ENCODE results near the gene PAQR5.
"Not testable (repeated sequence)": the region's sequence is repeated elsewhere in the genome, so short reads cannot be mapped to it uniquely, and the experiment has no call there.

The PAQR5 gene

GRCh38 chr15:69317392-69317841, 18.7 kb downstream of the PAQR5 start:
- no peak for DNase-seq

GRCh38 chr15:69318033-69318432, 19.3 kb downstream of the PAQR5 start:
- no peak for DNase-seq

GRCh38 chr15:69319384-69320375, 21.0 kb downstream of the PAQR5 start:
- DNase-seq, result no peak

GRCh38 chr15:69320977-69321554, 22.4 kb downstream of the PAQR5 start:
- DNase-seq, result no peak

GRCh38 chr15:69323893-69324430, 25.2 kb downstream of the PAQR5 start:
- DNase-seq, result no peak

- no peak for DNase-seq
Observed at GRCh38 chr15:69324565-69324964, 25.9 kb downstream of the PAQR5 start.

- DNase-seq, result no peak
Observed at GRCh38 chr15:69325456-69325971, 26.8 kb downstream of the PAQR5 start.

- DNase-seq, result no peak
Observed at GRCh38 chr15:69328080-69328479, 29.4 kb downstream of the PAQR5 start.

GRCh38 chr15:69328739-69329138, 30.0 kb downstream of the PAQR5 start:
- DNase-seq, result no peak

- DNase-seq, result no peak
Observed at GRCh38 chr15:69337138-69337537, 38.4 kb downstream of the PAQR5 start.

- no peak for DNase-seq
Observed at GRCh38 chr15:69338535-69339213, 40.0 kb downstream of the PAQR5 start.

GRCh38 chr15:69339214-69339543, 40.5 kb downstream of the PAQR5 start:
- DNase-seq, result not testable (repeated sequence)

- no peak for DNase-seq
Observed at GRCh38 chr15:69340243-69340900, 41.7 kb downstream of the PAQR5 start.

GRCh38 chr15:69341356-69341755, 42.6 kb downstream of the PAQR5 start:
- no peak for DNase-seq

- DNase-seq, result no peak
Observed at GRCh38 chr15:69342460-69343076, 43.9 kb downstream of the PAQR5 start.

GRCh38 chr15:69343133-69343532, 44.4 kb downstream of the PAQR5 start:
- DNase-seq, result no peak

GRCh38 chr15:69344238-69344637, 45.5 kb downstream of the PAQR5 start:
- DNase-seq, result no peak

GRCh38 chr15:69346112-69346511, 47.4 kb downstream of the PAQR5 start:
- DNase-seq, result no peak

- DNase-seq, result no peak
Observed at GRCh38 chr15:69351333-69351732, 52.6 kb downstream of the PAQR5 start.

- DNase-seq, result no peak
Observed at GRCh38 chr15:69351884-69352283, 53.2 kb downstream of the PAQR5 start.

- no peak for DNase-seq
Observed at GRCh38 chr15:69357773-69358771, 59.4 kb downstream of the PAQR5 start.

Measured in NCI-H1930 (cell line).